GM21390 (cell line): ENCODE results near the gene RGL1.
A peak's percentile ranks its signal among the peaks of the same experiment; 100 is the strongest.
"Not testable (repeated sequence)": the region's sequence is repeated elsewhere in the genome, so short reads cannot be mapped to it uniquely, and the experiment has no call there.

ENCODE experiments used
- ATAC-seq: cut with Tn5 transposase; IDR thresholded peaks from one replicate; pipeline ENCODE4 v1.9.1; 2021; ENCODE audit not compliant: unreplicated experiment

The RGL1 gene

DNA sequence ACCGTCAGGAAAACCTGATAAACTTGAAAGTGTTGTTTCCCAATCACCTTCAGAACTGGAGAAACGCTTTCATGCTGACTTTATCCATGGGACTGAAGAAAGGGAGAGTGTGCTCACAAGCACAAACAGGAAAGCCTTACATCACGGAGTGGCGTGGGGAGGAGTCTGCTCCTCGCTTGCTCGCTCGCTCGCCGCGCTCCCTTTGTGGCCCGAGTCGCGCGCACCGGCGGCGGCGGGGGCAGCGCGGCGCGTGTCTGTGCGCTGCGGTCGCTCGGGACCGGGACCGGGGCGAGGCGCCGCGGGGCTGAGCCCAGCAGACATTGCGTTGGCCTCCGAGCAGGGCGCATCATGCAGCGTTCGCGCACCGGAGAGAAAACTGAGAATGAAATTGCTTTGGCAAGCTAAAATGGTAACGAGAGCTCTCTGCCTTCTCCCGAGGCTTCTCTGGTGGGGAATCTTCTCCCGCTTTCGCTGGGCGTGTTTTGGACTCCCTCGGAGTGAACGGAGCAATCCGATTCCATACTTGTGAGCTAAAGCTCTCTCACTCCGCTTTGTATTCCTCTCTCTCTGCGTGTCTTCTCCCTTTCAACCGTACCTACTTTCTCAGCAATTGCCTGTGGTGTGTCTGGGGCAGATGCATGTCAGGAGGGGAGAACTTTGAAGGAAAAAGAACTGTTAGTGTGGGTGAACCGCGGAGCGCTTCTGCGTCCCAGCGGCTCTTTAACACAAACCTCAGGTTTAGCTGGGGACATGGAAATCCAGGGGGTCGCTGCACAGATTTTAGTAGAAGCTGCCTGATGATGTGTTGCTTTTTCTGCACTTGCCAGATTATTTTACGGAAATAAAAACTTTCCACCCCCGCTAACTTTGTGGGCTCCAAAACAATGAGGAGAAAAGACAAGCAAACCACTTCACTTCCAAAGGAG lies at the start of gene RGL1:
Gene RGL1, plus strand, starts transcription at position 205 of the 926 bp plus-strand sequence. Its CDS starts 178 bp downstream, at position 383.
- peak; percentile 50 for ATAC-seq

DNA sequence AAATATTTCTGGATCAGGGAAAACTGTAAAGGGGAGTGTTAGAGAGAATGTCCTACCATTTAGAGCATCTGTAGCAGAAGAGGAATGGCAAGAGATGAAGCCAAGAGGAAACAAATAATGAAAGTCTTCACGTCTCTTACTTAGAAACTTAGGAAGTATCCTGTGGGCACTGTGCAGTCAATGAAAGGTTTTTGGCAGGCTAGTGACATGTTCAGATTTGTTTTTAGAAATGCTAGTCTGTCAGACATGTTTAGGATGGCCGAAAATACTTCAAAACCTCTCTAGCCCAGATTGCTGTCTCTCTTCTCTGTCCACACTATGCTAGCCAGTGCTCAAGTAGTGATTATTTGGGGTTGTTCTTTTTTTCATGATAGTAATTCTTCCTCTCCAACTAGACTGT lies 48.6 kb upstream of the RGL1 start:
- ATAC-seq = no peak

DNA sequence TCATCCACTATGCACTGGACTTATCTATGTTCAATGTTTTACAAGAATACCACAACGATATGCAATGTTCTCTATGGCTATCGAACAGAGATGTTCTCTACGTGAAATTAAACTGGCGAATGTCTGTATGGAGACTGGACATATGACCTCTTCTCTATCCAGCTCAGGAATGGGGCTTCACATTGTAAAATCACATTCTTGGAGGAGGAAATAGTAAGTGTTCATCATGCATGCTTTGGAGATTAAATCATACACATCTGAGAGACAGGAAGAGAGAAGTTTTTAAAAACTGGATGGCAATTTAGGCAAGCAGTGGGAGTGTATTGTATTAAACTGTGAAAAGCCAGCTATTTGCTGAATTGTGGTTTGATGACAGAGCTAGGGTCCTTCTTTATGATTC lies 47.9 kb upstream of the RGL1 start:
- ATAC-seq = no peak

DNA sequence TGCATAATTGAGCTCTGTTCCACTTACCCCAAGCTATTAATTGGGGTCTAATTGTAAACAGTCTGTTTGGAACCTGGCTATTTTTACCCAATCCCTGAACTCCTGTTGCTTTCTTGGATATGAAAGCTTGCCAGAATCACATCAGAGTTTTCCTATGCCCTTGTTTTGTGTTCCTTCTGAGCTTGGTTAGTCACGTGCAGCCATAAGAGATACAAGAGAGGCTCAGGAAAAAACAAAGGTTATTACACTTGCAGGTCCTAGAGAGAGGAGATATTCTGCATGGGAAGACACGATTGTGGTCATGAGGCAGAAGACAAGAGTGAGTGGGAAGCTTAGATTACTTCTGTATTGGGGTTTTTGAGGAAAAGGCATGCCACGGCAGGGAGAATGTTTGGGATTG lies 46.0 kb upstream of the RGL1 start:
- no peak for ATAC-seq

DNA sequence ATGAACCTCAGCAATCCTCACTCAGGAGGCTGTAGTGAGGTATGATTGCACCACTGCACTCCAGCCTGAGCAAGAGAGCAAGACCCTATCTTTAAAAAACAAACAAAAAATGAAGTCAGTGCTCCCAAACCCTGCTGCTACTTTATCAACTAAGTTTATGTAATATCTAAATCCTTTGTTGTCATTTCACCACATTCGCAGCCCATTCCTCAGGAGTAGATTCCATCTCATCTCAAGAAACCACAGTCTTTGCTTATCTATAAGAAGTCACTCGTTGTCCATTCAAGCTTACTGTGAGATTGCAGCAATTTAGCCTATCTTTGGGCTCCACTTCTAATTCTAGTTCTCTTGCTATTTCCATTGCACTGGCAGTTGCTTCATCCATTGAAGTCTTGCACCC lies 44.3 kb upstream of the RGL1 start:
- no peak for ATAC-seq

DNA sequence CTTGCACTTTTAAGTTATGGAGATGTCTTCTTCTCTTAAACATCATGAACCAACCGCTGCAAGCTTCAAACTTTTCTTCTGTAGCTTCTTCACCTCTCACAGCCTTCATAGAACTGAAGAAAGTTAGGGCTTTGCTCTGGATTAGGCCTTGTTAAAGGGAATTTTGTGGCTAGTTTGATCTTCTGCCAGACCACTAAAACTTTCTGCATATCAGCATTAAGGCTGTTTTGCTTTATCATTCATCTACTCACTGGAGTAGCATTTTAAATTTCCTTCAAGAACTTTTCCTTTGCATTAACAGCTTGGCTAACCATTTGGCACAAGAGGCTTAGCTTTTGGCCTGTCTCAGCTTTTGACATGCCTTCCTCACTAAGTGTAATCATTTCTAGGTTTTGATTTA lies 43.0 kb upstream of the RGL1 start:
- no peak for ATAC-seq

DNA sequence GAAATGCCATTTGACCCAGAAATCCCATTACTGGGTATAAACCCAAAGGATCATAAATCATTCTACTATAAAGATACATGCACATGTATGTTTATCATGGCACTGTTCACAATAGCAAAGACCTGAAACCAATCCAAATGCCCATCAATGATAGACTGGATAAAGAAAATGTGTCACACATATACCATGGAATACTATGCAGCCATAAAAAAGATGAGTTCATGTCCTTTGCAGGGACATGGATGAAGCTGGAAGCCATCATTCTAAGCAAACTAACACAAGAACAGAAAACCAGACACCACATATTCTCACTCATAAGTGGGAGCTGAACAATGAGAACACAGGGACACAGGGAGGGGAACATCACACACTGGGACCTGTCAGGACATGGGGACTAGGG lies 42.1 kb upstream of the RGL1 start:
- ATAC-seq = not testable (repeated sequence)

DNA sequence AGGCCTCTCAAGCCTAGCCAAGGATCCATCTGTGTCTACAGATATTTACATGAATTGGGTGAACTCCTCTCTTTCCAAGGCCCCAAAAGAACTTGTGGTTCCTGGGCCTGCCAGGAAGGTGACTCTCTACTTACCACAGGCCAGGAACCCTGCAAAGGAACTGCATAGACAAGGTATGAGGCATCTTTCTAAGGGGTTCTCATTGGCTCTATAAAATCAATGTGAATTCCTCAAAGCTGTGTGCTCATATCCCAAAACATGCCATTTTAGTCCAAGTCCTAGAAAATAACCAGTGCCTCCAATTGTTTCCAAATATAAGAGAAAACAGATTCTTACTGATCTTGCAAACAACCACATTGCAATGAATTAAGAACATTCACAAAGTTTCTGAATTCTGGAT lies 39.9 kb upstream of the RGL1 start:
- no peak for ATAC-seq

DNA sequence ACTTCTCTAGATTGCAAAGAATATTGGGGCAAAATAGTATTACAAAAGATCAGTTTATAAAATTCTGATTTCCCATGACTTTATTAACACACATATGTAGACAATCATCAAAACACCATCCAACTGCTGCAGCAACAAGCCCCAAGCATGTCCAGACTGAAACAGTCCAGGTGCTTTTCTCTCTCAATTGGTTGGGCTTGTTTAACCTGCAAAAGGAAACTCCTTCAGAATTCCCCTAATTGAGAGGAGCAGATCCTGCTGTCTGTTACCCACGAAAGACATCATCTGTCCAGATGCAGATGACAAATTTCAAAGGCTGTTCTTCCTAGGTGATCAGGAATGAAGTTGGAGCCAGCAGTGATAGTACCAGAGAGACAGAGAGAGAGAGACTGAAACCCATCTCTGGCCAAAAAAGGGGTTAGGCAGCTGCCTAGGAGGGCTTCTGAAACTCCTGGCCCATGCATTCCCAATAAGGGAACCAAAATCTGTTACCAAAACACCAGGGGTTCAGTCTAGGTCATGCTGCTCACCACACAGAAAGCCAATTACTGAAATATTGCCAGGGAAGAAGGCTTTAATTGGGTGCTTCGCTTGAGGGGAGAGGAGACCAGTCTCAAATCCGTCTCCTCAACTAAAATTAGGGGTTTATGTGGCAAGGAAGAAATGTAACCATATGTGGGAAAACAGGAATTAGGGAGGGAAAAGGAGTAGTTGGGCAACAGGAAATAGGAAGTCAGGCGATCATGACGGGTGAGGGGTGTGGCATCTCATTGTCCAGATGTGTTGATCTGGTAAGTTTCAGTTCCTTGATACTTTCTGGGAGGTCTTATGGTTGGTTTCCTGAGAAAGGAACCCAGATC lies 34.7 kb upstream of the RGL1 start:
- no peak for ATAC-seq

DNA sequence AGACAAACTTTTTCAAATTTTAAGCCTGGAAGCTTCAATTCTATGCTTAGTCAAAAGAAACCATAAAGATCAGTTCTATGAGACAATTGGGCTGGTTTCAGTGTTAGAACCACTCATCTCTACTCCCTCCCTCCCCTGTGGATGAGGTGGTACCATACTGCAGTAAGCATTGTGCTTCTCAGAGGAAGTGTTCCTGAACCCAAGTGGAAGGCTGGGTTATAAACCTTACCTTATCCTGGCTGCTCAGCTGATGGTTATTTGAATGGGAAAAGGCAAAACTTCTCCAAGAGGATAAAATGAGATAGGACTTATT lies 34.1 kb upstream of the RGL1 start:
- ATAC-seq = no peak

DNA sequence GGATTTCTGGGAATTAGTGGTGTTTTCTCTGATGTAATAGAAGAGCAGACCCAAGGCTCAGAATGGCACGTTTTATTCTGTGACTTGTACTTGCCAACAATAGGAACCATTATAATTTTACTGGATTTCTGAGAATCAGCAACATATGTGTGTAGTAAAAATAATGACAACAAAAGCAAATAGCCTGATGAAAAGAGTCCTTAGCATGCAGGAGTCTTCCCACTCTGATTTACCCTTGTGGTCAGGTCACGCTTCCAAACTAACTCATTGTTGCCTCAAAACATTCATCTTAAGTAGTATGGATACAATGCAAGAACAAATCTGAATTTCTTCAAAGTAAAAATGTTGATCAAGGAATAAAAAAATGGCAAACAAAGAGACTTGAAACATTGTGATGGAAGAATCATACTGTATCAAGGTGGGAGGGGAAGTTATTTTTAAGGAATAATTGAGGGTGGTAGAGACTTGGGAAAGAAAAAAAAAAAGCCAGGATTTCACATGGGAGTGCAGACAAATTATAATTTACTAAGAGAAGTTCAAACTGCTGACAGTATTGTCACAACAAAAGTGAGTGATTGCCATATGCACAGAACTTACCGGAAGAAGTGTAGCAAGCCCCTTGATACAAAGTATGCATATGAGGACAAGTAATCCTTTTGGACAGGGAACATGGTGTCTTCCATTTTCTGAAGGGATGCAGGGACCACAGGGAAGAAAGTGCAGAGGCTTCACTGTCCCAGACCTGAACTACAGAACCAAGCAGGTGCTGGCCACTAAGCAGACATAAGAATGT lies 31.2 kb upstream of the RGL1 start:
- no peak for ATAC-seq

DNA sequence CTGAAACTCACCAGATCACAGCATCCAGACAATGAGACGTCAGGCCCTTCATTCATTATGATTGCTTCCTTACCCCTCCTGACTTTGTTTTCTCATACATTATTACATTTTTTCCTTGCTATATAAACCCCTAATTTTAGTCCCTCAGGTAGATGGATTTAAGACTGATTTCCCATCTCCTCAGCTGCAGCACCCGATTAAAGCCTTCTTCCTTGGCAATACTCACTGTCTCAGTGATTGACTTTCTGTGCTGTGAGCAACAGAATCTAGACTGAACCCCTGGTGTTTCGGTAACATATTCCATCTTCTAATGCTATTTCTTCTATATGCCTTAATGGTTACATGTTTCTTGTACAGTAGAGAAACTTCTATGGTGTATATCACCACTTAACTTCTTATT lies 30.0 kb upstream of the RGL1 start:
- no peak for ATAC-seq

DNA sequence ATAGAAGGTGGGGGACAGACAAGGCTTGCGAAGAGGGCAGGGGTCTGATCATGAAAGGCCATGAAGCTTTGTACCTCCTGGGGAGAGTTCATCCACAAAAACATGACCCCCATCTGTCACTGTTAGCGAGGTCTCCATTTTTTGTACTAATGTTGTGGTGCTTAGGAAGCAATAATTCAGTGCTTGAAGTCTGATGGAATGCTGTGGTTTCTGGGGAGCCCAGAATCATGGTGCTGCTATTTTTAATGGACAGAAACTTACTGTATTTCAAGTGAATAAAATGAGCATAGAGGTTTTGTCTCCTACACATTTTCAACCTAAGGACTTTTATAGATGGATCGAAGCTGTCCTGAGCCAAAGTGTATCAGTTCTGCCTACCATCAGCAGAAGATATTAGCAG lies 28.2 kb upstream of the RGL1 start:
- ATAC-seq = no peak

DNA sequence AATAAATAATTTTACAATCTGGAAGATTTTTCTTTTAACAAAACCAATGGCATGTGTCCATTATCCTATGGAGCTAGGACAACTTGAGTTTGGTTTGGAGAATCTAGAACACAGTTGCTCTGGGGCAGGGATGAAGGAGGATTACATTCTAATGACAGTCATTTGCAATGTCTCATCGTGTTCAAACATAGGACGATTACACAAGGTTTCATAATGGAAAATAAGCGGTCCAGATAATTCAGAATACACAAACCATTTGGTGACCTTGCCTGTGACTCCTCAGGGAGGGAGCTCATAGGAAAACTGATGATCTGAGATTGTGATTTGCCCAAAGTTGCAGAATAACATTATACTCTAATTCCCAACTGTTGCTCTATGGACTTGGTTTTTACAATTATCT lies 27.6 kb upstream of the RGL1 start:
- ATAC-seq = no peak

DNA sequence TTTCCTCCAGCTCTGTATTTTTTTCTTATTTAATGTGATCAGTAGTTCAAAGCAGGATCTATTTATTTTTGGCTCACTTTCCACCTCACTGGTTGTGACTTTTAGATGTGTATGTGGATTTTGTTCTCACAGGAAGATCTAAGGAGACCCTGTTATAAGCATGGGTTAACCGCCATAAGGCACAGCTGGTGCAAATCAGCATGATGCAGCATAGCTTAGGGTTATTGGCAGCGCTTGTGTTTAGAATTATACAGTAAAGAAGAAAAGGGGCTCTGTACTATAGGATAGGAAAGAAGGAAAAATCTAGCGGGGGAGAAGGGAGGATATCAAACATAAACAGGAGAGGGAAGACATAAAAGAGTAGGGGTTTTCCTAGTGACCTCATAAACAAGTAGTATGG lies 26.9 kb upstream of the RGL1 start:
- ATAC-seq = no peak

DNA sequence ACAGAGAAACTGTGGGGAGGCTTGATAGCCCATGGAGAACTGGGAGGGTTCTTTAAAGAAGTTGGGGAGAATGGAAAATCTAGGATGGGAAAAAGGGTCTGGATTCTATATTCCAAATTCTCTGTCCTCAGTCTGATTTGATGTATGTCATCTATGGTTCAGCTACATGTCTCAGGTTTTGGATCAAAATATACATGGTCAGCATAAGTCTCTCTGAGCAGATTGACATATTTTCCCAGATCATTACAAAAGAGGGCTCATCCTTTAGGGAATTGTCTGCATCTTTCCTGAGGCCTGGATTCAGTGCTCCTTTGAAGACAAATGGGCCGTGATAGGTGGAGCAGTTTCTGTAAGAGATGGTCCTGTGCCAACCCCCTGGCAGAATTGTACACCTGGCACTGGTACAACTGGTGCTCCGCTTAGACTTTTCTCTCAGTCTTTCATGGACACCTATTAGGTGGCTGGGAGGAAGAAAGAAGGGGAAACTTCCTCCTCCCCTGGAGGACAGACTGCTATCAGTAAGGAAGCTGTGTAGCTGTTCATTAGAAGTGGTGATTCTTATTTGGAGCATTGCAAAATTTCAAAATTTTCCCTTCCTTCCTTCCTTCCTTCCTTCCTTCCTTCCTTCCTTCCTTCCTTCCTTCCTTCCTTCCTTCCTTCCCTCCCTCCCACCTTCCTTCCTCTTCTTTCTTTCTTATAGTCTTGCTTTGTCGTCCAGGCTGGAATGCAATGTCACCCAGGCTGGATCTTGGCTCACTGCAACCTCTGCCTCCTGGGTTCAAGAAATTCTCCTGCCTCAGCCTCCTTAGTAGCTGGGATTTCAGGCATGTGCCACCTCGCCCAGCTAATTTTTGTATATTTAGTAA lies 26.1 kb upstream of the RGL1 start:
- ATAC-seq = no peak

DNA sequence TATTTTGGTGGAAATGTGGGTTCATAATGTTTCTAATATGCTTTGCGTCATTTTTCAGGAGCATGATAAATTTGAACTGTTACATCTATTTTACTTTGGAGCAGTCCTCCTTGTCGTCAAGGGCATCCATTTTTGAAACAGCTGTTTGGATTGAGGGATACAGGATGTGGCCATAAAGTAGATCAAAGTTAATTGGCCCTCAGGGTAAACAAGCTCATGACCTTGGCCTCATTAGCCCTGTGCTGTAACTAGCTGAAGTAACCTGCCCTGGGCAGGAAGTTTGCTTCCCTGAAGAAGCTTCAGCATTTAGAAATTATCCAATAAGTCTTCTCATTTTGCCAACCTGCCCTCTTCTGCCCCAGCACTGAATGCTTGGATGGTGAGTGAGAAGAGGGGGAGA lies 24.8 kb upstream of the RGL1 start:
- no peak for ATAC-seq

DNA sequence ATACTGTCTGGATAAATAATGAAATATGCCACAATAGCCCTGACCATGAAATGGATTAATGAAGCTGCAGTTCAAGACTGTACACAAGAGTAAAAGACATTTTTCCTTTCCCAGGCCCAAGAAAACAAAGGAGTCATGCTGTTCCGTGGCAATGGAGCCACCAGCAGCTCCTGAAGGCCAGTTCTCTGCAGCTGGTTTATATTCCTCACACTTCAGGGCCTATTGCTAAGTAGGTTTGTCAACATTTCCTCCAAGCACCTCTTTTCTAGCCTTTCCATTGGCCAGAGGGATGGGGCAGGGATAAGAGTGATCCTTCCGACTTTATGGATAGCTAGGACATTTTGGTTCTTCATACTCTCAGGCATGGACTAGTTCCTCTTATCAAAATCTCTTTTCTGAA lies 24.2 kb upstream of the RGL1 start:
- ATAC-seq = no peak

DNA sequence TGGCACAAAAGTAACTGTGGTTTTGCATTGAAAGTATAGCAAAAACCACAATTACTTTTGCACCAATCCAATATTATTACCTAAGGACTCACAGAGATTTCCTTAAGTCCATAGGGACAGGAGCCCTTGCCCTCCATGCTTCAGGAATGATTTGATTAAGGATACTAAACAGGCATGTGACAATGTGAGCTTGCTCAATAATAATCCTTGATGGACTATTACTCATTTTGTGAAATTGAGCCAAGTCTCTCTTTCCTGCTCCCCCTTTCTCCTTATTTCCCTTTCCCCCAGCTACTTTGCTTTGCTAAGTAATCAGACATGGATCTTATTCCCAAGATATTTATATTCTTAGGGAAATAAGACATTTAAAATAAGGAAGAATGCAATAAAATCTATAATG lies 21.6 kb upstream of the RGL1 start:
- no peak for ATAC-seq

DNA sequence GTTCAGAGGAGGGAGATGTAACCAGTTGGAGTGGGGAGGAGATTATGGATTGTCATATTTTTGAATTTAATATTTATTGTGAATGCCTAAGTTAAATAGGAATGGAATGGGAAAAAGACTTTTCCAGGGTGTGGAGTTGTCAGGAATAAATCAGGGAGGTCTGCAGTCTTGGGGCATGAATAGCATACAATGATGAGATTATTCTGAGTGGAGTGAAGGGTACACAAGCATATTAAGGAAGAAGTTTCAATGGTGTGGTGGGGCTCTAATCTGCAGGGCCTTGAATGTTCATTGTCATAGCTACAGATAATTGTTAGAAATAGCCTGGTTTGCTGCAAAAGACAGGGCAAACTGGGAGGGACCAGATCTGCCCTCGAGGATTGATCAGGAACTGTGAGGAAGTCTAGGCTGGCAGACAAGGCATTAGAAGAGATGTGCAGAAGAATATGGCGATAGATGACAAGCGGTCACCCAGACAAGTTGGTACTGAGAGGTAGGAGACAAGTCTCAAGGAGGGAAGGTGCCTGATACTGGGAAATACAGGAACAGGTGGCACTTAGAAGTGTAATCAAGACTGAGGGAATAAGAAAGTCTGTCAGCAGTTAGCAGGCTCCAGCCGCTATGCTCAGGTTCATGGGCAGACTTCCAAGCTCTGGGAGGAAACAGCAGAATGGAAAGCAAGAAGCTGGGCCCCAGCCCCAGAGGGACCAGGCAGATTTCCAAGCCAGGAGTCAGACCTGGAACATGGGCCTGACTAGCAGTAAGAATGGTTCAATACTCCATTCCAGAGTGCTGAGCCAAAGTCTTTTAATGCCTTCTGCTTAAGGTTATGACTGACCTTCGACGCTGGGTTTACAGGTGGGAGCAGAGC lies 20.9 kb upstream of the RGL1 start:
- no peak for ATAC-seq
